Activated T-helper 1 cell treated with anti-CD3 and anti-CD28 coated beads, Interleukin-2, amount 50 U/mL, for 16 hours (primary cell): ENCODE measurements around the gene ITGB4.

ENCODE experiments used
- DNase-seq, 2 donors: peaks; one replicate each; pipeline ENCODE4 v3.0.0-alpha.2; 2020; ENCODE audit warnings: low read depth in 1 of 2, low spot score in 1 of 2

Gene ITGB4

DNA sequence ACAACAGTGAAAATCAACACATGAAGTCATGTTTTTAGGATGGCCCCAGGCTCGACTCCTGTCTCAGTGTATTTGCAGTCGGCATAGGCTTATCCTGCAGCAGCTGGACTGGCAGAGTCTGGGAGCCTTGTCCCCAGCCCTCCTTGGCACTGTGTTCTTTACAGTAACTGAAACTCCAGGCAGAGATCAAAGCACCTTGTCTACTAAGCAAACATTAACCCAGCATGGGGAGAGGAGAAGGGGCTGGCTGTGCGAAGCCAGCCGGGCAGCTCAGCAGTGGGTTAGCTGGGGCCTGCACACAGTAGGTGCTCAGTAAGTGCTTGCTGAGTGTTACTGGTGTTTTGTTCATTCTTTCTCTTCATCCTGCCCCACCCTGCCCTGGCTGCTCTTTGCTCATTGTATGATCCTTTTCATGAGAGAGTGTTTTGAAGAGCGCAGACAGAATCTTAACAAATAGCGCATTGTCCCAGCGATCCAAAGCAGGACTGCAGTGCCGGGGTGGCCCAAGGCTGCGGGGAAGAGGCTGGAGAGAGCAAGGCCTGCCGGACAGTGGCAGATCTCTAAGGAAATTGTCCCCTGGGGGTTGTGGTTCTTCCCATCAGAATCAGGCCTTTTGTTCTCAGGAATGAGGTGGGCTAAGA lies 23.5 kb upstream of the ITGB4 start:
- DNase-seq: no peak

- no peak for DNase-seq
Measured at GRCh38 chr17:75698659-75699058, 22.6 kb upstream of the ITGB4 start.

GRCh38 chr17:75701288-75701687 lies 20.0 kb upstream of the ITGB4 start:
- no peak for DNase-seq

GRCh38 chr17:75703191-75703590 lies 18.1 kb upstream of the ITGB4 start:
- DNase-seq: no peak

DNA sequence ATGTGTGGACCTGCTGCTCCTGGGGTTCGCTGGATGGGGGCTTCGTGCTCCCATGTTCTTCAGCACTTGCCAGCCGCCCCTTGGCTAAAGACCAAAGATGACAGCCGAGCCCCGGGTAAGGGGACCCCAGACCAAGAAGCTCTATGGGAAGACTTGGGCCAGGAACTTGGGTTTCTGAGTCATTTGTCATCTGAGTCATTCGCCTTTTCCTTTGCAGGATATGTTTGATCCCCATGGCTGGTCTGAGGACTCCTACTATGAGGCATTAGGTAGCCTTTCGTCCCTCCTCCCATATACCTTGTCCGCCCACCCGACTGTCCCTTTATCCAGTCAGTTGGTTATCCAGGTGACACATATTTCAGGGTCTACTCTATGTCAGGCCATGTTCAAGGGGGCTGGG lies 17.7 kb upstream of the ITGB4 start:
- DNase-seq: no peak

- DNase-seq: no peak
Measured at GRCh38 chr17:75704963-75705875, 16.0 kb upstream of the ITGB4 start.

GRCh38 chr17:75706042-75706728 lies 15.1 kb upstream of the ITGB4 start:
- DNase-seq: no peak

DNA sequence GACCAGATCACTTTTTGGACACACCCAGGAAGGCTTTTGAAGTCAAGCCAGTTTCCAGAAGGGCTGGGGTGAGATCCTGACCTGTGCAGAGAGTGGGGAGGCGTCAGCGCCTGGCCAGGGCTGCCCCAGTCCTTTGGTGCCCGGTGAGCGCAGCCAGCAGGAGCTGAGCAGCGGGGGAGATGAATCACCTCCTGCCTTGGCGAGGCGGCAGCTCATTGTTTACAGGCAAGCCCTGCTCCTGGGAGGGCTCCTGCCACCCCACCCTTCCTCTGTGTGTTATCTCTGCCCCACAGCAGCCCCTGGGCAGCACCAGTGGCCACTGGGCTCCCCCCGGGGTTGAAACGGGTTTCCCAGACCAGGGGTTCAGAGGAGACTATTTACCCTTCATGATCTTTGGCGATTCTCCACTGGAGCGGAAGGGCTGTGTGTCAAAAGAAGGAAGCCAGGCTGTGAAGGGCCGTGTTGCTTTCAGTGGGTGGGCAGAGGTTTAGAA lies 14.1 kb upstream of the ITGB4 start:
- DNase-seq: no peak

DNA sequence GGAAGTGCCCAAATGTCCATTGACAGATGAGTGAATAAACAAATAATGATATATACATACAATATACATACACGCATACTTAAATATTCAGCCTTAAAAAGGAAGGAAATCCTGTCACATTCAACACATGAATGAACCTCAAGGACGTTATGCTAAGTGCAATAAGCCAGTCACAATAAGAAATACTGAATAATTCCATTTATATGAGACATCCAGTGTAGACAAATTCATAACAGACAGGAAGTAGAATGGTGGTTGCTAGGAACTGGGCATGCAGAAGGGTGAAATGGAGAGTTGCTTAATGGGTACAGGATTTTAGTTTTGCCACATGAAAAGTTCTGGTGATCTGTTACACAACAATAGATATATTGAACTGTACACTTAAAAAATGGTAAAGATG lies 8.8 kb upstream of the ITGB4 start:
- no peak for DNase-seq

GRCh38 chr17:75719732-75720131 lies 1.5 kb upstream of the ITGB4 start:
- no peak for DNase-seq

GRCh38 chr17:75721463-75722011 lies 278 bp downstream of the ITGB4 start:
- DNase-seq: no peak

GRCh38 chr17:75722076-75722475 lies 817 bp downstream of the ITGB4 start:
- no peak for DNase-seq

DNA sequence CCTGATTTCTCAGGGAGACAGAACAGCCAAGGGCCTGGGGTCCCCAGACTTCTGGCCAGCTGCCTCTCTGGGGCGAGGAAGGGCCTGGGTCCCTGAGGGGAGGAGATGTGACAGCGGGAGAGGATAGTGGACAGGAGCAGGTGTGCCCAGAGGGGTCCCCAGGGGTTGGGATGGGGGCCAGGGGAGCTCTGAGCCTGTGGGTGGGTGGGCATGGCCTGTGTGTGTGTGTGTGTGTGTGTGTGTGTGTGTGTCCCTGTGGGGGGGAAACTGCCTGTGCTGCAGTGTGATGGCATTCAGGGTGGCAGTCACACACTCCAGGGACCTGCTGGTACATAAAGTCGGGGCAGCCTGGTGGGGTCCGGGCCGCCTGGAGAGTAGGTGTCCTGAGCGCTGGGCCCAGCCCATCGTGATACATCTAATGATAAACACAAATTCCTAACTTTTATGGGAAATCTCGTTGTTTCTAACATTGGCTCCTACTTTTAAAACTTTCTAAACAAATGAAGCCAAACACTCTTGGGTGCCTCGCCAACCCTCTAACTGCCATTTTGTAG lies 1.4 kb downstream of the ITGB4 start:
- DNase-seq: no peak

- DNase-seq: no peak
Measured at GRCh38 chr17:75723171-75723930, 2.1 kb downstream of the ITGB4 start.

GRCh38 chr17:75724016-75725003 lies 3.1 kb downstream of the ITGB4 start:
- no peak for DNase-seq

DNA sequence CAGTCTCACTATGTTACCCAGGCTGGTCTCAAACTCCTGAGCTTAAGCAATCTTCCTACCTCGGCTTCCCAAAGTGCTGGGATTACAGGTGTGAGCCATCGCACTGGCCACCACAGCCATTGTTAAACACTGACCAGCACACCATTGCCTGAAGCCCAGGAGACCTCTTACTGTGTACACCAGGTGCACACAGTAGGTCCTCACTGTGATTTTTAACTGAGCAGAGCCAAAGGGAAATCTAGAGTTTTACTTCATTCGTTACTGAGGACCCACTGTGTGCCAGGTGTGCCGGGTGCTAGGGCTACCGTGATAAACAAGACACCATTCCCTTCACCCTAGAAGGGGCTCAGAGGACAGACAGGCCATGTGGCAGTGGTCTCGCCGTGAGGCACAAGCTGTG lies 4.2 kb downstream of the ITGB4 start:
- DNase-seq: no peak

GRCh38 chr17:75727391-75727790 lies 6.1 kb downstream of the ITGB4 start:
- DNase-seq: no peak

DNA sequence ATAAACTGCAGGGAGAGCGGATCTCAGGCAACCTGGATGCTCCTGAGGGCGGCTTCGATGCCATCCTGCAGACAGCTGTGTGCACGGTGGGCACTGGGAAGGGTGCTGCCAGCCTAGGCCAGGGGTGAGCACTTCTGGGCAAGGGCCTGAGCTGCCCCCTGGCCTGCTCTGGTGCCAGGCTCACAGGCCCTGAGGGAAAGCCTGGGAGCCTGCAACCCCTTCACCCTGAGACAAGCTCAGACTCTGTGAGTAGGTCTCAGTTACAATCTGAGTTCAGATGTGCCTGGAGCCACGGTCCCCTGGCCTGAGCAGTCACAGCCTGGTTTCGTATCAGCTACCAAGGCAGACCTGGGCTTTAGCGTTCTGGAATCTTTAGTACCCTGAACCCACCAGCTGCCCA lies 8.1 kb downstream of the ITGB4 start:
- no peak for DNase-seq

DNA sequence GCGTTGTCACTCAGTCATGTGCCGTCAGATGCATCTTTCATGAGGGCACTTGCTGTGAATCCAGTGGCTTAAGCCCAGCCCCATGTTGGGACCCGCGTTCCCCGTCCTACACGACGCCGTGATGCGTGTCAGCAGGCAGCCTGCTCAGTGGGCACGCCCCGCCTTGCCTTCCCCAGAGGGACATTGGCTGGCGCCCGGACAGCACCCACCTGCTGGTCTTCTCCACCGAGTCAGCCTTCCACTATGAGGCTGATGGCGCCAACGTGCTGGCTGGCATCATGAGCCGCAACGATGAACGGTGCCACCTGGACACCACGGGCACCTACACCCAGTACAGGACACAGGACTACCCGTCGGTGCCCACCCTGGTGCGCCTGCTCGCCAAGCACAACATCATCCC lies 8.8 kb downstream of the ITGB4 start:
- DNase-seq: no peak
